Fibroblast of skin of left biceps (primary cell): Measurements from ENCODE around the gene KCTD15.

Experiments
- DNase-seq, 2 experiments: peaks; one replicate each; pipeline ENCODE4 v3.0.0-alpha.2; 2013; ENCODE audit warnings: low read depth in 2 of 2

Gene KCTD15

GRCh38 chr19:33771384-33772101 is 25.1 kb upstream of the KCTD15 start:
- DNase-seq, result peak in 1 of 2 experiments; percentile 12

GRCh38 chr19:33772102-33772857 is 24.4 kb upstream of the KCTD15 start:
- no peak for DNase-seq

- DNase-seq, result no peak
Measured at GRCh38 chr19:33772858-33773180, 23.9 kb upstream of the KCTD15 start.

- no peak for DNase-seq
Measured at GRCh38 chr19:33773704-33774624, 22.7 kb upstream of the KCTD15 start.

- no peak for DNase-seq
Measured at GRCh38 chr19:33774751-33775150, 21.9 kb upstream of the KCTD15 start.

GRCh38 chr19:33775731-33776487 is 20.8 kb upstream of the KCTD15 start:
- DNase-seq, result no peak

GRCh38 chr19:33777351-33777750 is 19.3 kb upstream of the KCTD15 start:
- DNase-seq, result no peak

GRCh38 chr19:33777753-33778088 is 18.9 kb upstream of the KCTD15 start:
- DNase-seq, result no peak

- no peak for DNase-seq
Measured at GRCh38 chr19:33778089-33778791, 18.4 kb upstream of the KCTD15 start.

- no peak for DNase-seq
Measured at GRCh38 chr19:33779849-33780248, 16.8 kb upstream of the KCTD15 start.

GRCh38 chr19:33780251-33780650 is 16.4 kb upstream of the KCTD15 start:
- no peak for DNase-seq

GRCh38 chr19:33780746-33781145 is 15.9 kb upstream of the KCTD15 start:
- no peak for DNase-seq

- DNase-seq, result no peak
Measured at GRCh38 chr19:33781415-33781935, 15.2 kb upstream of the KCTD15 start.

GRCh38 chr19:33781996-33782395 is 14.7 kb upstream of the KCTD15 start:
- DNase-seq, result no peak

- no peak for DNase-seq
Measured at GRCh38 chr19:33784432-33784831, 12.2 kb upstream of the KCTD15 start.

- DNase-seq, result peak; percentile 43 to 50
Measured at GRCh38 chr19:33785795-33786194, 10.9 kb upstream of the KCTD15 start.

GRCh38 chr19:33788676-33789075 is 8.0 kb upstream of the KCTD15 start:
- no peak for DNase-seq

- no peak for DNase-seq
Measured at GRCh38 chr19:33789344-33789743, 7.3 kb upstream of the KCTD15 start.

GRCh38 chr19:33794683-33795369 is 1.8 kb upstream of the KCTD15 start:
- DNase-seq, result no peak
